Upper lobe of left lung (tissue), 4 donors: ENCODE results near the gene CFAP300.

Experiments
- CTCF ChIP-seq, 6 experiments: fragments of 450-650 bp in 4 of 6; fragments of 200-600 bp in 2 of 6; sonication (generic) in 2 of 6; IDR thresholded peaks; one replicate each; pipeline ENCODE4 v1.5.1; 2016 to 2019; ENCODE audit warnings: antibody characterized with exemption in 6 of 6
- POLR2A ChIP-seq, 4 donors: fragments of 450-650 bp; IDR thresholded peaks; one replicate each; pipeline ENCODE4 v1.5.1; 2016 to 2017; ENCODE audit warnings: antibody characterized with exemption in 4 of 4, mild to moderate bottlenecking in 2 of 4

- TF ChIP-seq CTCF (IDR thresholded peaks at IDR 0.05) (no peak), POLR2A (IDR thresholded peaks at IDR 0.05) (no peak)
Measured at GRCh38 chr11:102120437-102120973, 73.3 kb downstream of the CFAP300 start.
